ENCODE data around the gene TMEM144. TPM values are rescaled to one million over a fixed set of nuclear protein-coding genes. Genes with fewer than 3 reads are reported as not detected.

TMEM144 gene
- total RNA-seq, 1 experiment from 2014 or later: 6.0 TPM

DNA sequence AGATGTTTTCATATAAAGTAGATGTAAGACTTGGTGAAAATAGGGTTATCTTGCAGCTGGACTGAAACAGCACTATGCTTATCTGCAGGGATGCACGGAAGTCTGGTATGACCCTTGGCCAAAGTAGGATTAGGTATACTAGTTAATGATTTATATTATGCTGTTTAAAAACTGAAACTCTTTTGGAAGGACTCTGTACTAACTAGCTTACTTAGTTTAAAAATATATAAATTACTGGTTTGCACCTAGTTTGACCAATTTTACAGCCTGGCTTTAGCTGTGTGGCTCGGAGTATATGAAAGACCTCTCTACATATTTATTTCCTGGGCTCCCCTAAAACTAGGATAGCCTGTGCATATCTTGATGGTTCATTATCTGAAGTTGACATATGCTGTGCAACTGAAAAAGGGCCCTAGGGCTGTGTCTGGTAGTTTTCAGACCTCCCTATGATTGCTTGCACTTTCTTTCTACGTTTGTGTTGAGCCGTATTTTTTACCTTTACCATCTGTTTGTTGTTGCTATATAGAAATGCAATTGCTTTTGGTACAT lies 89.2 kb downstream of the TMEM144 start:
- no peak for DNase-seq (ENCODE audit: low read depth, low spot score)
- intact Hi-C loops (cut with micrococcal nuclease; ENCODE audit: unreplicated experiment): no loop called here
- POLR2A ChIA-PET: no interaction called here

GRCh38 chr4:158300012-158300411 lies 89.7 kb downstream of the TMEM144 start:
- intact Hi-C loops (cut with micrococcal nuclease; ENCODE audit: unreplicated experiment): no loop called here
- no TSS peak for BruUV-seq (replicated peaks)
- no peaks in the 10 kb centered on the region for H3K4me1 ChIP-seq (ENCODE audit: control insufficient read depth, insufficient read depth, low read length)
- no peaks in the 10 kb centered on the region for H3K36me3 ChIP-seq (ENCODE audit: control insufficient read depth, insufficient read depth, low read length)
- H3K27me3 ChIP-seq (ENCODE audit: control insufficient read depth, insufficient read depth, low read length): no peaks in the 10 kb centered on the region
- in situ Hi-C loops (cut with HindIII; ENCODE audit: low pct_unique_long_range_greater_than_20kb, low sequenced_read_pairs): no loop called here
- H3K9me3 ChIP-seq (ENCODE audit: control insufficient read depth, insufficient read depth, low read depth, low read length): no peaks in the 10 kb centered on the region
- DNase-seq (ENCODE audit: low read depth, low spot score): no peak
- POLR2A ChIA-PET: no interaction called here
- ATAC-seq: no peak
- CTCF ChIA-PET: no interaction called here
- H3K27ac ChIP-seq (ENCODE audit: low read length): no peak overlapping the region
- no peak overlapping the region for H3K4me3 ChIP-seq (ENCODE audit: low read depth in 2 of 2, low read length in 2 of 2)
- TF ChIP-seq, protein P1, sequence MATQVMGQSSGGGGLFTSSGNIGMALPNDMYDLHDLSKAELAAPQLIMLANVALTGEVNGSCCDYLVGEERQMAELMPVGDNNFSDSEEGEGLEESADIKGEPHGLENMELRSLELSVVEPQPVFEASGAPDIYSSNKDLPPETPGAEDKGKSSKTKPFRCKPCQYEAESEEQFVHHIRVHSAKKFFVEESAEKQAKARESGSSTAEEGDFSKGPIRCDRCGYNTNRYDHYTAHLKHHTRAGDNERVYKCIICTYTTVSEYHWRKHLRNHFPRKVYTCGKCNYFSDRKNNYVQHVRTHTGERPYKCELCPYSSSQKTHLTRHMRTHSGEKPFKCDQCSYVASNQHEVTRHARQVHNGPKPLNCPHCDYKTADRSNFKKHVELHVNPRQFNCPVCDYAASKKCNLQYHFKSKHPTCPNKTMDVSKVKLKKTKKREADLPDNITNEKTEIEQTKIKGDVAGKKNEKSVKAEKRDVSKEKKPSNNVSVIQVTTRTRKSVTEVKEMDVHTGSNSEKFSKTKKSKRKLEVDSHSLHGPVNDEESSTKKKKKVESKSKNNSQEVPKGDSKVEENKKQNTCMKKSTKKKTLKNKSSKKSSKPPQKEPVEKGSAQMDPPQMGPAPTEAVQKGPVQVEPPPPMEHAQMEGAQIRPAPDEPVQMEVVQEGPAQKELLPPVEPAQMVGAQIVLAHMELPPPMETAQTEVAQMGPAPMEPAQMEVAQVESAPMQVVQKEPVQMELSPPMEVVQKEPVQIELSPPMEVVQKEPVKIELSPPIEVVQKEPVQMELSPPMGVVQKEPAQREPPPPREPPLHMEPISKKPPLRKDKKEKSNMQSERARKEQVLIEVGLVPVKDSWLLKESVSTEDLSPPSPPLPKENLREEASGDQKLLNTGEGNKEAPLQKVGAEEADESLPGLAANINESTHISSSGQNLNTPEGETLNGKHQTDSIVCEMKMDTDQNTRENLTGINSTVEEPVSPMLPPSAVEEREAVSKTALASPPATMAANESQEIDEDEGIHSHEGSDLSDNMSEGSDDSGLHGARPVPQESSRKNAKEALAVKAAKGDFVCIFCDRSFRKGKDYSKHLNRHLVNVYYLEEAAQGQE (IDR thresholded peaks at IDR 0.05; ENCODE audit: insufficient read depth in 1 of 2, low read depth in 2 of 2, low read length in 1 of 2): no peak
- TF ChIP-seq, protein P2, sequence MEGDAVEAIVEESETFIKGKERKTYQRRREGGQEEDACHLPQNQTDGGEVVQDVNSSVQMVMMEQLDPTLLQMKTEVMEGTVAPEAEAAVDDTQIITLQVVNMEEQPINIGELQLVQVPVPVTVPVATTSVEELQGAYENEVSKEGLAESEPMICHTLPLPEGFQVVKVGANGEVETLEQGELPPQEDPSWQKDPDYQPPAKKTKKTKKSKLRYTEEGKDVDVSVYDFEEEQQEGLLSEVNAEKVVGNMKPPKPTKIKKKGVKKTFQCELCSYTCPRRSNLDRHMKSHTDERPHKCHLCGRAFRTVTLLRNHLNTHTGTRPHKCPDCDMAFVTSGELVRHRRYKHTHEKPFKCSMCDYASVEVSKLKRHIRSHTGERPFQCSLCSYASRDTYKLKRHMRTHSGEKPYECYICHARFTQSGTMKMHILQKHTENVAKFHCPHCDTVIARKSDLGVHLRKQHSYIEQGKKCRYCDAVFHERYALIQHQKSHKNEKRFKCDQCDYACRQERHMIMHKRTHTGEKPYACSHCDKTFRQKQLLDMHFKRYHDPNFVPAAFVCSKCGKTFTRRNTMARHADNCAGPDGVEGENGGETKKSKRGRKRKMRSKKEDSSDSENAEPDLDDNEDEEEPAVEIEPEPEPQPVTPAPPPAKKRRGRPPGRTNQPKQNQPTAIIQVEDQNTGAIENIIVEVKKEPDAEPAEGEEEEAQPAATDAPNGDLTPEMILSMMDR (IDR thresholded peaks at IDR 0.05): no peak
- no peak for TF ChIP-seq TCF7L2 (IDR thresholded peaks at IDR 0.05; ENCODE audit: low read depth, low read length)

More for the DNA sequence above, 89.2 kb downstream of the TMEM144 start:
- CTCF ChIA-PET: no interaction called here
- Histone ChIP-seq H3K4me1 (ENCODE audit: control insufficient read depth, insufficient read depth, low read length) (no peaks in the 10 kb centered on the region), H3K9me3 (ENCODE audit: control insufficient read depth, insufficient read depth, low read depth, low read length) (no peaks in the 10 kb centered on the region), H3K4me3 (ENCODE audit: low read depth in 2 of 2, low read length in 2 of 2) (no peak overlapping the region), H3K27ac (ENCODE audit: low read length) (no peak overlapping the region), H3K27me3 (ENCODE audit: control insufficient read depth, insufficient read depth, low read length) (no peaks in the 10 kb centered on the region), H3K36me3 (ENCODE audit: control insufficient read depth, insufficient read depth, low read length) (no peaks in the 10 kb centered on the region)
- no TSS peak for BruUV-seq (replicated peaks)
- in situ Hi-C loops (cut with HindIII; ENCODE audit: low pct_unique_long_range_greater_than_20kb, low sequenced_read_pairs): no loop called here
- TF ChIP-seq, protein P2 (IDR thresholded peaks at IDR 0.05): no peak
- no peak for TF ChIP-seq TCF7L2 (IDR thresholded peaks at IDR 0.05; ENCODE audit: low read depth, low read length)
- no peak for TF ChIP-seq POLR2AphosphoS5 (IDR thresholded peaks at IDR 0.05; ENCODE audit: low read depth, low read length)
- TF ChIP-seq, protein P1 (IDR thresholded peaks at IDR 0.05; ENCODE audit: insufficient read depth in 1 of 2, low read depth in 2 of 2, low read length in 1 of 2): no peak
- TF ChIP-seq SIN3A (IDR thresholded peaks at IDR 0.05; ENCODE audit: borderline replicate concordance, insufficient read depth, low read depth, low read length): no peak
- no peak for ATAC-seq
